OCI-LY3 (cell line): Measurements from ENCODE around the gene STK4.

Experiments
- EZH2phosphoT487 ChIP-seq: fragments of 200-600 bp; shearing (Covaris generic); IDR thresholded peaks from 2 replicates; pipeline ENCODE4 v1.6.1; 2018; ENCODE audit warnings: antibody characterized with exemption, mixed run types, low read depth
- TF ChIP-seq, protein P1 (sequence below): fragments of 200-600, 300-600 bp; sonication (generic); IDR thresholded peaks from 2 replicates; pipeline ENCODE4 v1.5.1; 2014; ENCODE audit warnings: antibody characterized with exemption, low read length, low read depth

- TF ChIP-seq, protein P1, sequence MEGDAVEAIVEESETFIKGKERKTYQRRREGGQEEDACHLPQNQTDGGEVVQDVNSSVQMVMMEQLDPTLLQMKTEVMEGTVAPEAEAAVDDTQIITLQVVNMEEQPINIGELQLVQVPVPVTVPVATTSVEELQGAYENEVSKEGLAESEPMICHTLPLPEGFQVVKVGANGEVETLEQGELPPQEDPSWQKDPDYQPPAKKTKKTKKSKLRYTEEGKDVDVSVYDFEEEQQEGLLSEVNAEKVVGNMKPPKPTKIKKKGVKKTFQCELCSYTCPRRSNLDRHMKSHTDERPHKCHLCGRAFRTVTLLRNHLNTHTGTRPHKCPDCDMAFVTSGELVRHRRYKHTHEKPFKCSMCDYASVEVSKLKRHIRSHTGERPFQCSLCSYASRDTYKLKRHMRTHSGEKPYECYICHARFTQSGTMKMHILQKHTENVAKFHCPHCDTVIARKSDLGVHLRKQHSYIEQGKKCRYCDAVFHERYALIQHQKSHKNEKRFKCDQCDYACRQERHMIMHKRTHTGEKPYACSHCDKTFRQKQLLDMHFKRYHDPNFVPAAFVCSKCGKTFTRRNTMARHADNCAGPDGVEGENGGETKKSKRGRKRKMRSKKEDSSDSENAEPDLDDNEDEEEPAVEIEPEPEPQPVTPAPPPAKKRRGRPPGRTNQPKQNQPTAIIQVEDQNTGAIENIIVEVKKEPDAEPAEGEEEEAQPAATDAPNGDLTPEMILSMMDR = no peak
- TF ChIP-seq EZH2phosphoT487 = no peak
Measured at GRCh38 chr20:45037050-45037449, 70.7 kb downstream of the STK4 start.
